Measurements from ENCODE around the gene PPP1R12B.
"Not testable (repeated sequence)": the region's sequence is repeated elsewhere in the genome, so short reads cannot be mapped to it uniquely, and the experiment has no call there.

DNA sequence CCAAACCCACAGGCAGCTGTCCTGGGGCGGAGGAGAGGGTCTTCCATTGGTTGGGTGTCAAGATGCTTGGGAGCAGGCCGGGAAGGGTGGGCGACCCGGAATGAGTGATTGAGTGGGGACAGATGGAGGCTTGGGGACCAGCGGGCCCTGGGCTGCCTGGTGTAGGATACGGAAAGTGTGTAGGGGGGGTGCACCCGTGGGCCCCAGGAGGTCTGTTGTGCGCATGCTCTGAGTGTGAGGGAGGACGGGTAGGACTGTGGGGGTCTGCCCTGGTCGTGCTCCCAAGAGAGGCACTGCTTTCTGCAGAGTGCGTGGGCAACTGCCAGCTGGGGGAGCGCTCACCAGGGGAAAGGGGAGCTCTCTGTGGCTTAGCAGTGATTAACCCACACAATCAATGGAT, 275.0 kb downstream of the PPP1R12B start:
- TF ChIP-seq, protein P1, sequence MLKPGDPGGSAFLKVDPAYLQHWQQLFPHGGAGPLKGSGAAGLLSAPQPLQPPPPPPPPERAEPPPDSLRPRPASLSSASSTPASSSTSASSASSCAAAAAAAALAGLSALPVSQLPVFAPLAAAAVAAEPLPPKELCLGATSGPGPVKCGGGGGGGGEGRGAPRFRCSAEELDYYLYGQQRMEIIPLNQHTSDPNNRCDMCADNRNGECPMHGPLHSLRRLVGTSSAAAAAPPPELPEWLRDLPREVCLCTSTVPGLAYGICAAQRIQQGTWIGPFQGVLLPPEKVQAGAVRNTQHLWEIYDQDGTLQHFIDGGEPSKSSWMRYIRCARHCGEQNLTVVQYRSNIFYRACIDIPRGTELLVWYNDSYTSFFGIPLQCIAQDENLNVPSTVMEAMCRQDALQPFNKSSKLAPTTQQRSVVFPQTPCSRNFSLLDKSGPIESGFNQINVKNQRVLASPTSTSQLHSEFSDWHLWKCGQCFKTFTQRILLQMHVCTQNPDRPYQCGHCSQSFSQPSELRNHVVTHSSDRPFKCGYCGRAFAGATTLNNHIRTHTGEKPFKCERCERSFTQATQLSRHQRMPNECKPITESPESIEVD (tag by site-specific recombination; IDR thresholded peaks at IDR 0.05) = not testable (repeated sequence)
- TF ChIP-seq, protein P2, sequence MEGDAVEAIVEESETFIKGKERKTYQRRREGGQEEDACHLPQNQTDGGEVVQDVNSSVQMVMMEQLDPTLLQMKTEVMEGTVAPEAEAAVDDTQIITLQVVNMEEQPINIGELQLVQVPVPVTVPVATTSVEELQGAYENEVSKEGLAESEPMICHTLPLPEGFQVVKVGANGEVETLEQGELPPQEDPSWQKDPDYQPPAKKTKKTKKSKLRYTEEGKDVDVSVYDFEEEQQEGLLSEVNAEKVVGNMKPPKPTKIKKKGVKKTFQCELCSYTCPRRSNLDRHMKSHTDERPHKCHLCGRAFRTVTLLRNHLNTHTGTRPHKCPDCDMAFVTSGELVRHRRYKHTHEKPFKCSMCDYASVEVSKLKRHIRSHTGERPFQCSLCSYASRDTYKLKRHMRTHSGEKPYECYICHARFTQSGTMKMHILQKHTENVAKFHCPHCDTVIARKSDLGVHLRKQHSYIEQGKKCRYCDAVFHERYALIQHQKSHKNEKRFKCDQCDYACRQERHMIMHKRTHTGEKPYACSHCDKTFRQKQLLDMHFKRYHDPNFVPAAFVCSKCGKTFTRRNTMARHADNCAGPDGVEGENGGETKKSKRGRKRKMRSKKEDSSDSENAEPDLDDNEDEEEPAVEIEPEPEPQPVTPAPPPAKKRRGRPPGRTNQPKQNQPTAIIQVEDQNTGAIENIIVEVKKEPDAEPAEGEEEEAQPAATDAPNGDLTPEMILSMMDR (tag by site-specific recombination; IDR thresholded peaks at IDR 0.05) = not testable (repeated sequence)
- TF ChIP-seq, protein P3, sequence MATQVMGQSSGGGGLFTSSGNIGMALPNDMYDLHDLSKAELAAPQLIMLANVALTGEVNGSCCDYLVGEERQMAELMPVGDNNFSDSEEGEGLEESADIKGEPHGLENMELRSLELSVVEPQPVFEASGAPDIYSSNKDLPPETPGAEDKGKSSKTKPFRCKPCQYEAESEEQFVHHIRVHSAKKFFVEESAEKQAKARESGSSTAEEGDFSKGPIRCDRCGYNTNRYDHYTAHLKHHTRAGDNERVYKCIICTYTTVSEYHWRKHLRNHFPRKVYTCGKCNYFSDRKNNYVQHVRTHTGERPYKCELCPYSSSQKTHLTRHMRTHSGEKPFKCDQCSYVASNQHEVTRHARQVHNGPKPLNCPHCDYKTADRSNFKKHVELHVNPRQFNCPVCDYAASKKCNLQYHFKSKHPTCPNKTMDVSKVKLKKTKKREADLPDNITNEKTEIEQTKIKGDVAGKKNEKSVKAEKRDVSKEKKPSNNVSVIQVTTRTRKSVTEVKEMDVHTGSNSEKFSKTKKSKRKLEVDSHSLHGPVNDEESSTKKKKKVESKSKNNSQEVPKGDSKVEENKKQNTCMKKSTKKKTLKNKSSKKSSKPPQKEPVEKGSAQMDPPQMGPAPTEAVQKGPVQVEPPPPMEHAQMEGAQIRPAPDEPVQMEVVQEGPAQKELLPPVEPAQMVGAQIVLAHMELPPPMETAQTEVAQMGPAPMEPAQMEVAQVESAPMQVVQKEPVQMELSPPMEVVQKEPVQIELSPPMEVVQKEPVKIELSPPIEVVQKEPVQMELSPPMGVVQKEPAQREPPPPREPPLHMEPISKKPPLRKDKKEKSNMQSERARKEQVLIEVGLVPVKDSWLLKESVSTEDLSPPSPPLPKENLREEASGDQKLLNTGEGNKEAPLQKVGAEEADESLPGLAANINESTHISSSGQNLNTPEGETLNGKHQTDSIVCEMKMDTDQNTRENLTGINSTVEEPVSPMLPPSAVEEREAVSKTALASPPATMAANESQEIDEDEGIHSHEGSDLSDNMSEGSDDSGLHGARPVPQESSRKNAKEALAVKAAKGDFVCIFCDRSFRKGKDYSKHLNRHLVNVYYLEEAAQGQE (tag by site-specific recombination; IDR thresholded peaks at IDR 0.05) = not testable (repeated sequence)
- TF ChIP-seq ZNF175, ZNF660 (tag by site-specific recombination; IDR thresholded peaks at IDR 0.05): not testable (repeated sequence)
- TF ChIP-seq, protein P4, sequence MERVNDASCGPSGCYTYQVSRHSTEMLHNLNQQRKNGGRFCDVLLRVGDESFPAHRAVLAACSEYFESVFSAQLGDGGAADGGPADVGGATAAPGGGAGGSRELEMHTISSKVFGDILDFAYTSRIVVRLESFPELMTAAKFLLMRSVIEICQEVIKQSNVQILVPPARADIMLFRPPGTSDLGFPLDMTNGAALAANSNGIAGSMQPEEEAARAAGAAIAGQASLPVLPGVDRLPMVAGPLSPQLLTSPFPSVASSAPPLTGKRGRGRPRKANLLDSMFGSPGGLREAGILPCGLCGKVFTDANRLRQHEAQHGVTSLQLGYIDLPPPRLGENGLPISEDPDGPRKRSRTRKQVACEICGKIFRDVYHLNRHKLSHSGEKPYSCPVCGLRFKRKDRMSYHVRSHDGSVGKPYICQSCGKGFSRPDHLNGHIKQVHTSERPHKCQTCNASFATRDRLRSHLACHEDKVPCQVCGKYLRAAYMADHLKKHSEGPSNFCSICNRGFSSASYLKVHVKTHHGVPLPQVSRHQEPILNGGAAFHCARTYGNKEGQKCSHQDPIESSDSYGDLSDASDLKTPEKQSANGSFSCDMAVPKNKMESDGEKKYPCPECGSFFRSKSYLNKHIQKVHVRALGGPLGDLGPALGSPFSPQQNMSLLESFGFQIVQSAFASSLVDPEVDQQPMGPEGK (tag by site-specific recombination; IDR thresholded peaks at IDR 0.05) = not testable (repeated sequence)
